HG03575 (cell line): ENCODE results near the gene PFDN5.

Source experiments
- ATAC-seq: cut with Tn5 transposase; IDR thresholded peaks from one replicate; pipeline ENCODE4 v1.9.1; 2021; ENCODE audit not compliant: unreplicated experiment, insufficient number of reproducible peaks, low FRiP score; ENCODE audit errors: extremely low read depth

The PFDN5 gene

GRCh38 chr12:53345486-53346188, 50.3 kb downstream of the PFDN5 start:
- no peak for ATAC-seq

- ATAC-seq, result no peak
Observed at GRCh38 chr12:53346491-53346890, 51.1 kb downstream of the PFDN5 start.

- no peak for ATAC-seq
Observed at GRCh38 chr12:53347905-53348304, 52.6 kb downstream of the PFDN5 start.
